HFF-Myc (cell line): ENCODE data around the gene SLC16A13.
"Not testable (repeated sequence)": the region's sequence is repeated elsewhere in the genome, so short reads cannot be mapped to it uniquely, and the experiment has no call there.

Experiments
- DNase-seq: peaks from one replicate; pipeline ENCODE4 v3.0.0-alpha.2; 2011; ENCODE audit warnings: low read depth; ENCODE audit errors: extremely low read depth
- H3K4me3 ChIP-seq: replicated peaks from 2 replicates; pipeline ENCODE4 v1.5.1; 2011; ENCODE audit warnings: low read depth, mild to moderate bottlenecking, control low read depth, low read length
- CTCF ChIP-seq: IDR thresholded peaks from 2 replicates; pipeline ENCODE4 v1.5.1; 2012; ENCODE audit warnings: mild to moderate bottlenecking, low read depth, low read length, control low read depth; ENCODE audit errors: missing control alignments

The SLC16A13 gene

GRCh38 chr17:7043182-7043496 lies 7.3 kb downstream of the SLC16A13 start:
- peak overlapping the region; percentile 22 for H3K4me3 ChIP-seq
- TF ChIP-seq CTCF, result no peak
- DNase-seq, result no peak

GRCh38 chr17:7043497-7044198 lies 7.8 kb downstream of the SLC16A13 start, which contains the start of gene SLC16A11:
Gene SLC16A11, minus strand, starts transcription at chr17:7044092. Its CDS starts 579 bp downstream, at chr17:7043513.
- DNase-seq, result no peak
- no peak for TF ChIP-seq CTCF

GRCh38 chr17:7045492-7046126 lies 9.8 kb downstream of the SLC16A13 start:
- H3K4me3 ChIP-seq, result no peak overlapping the region
- DNase-seq, result no peak
- peak; percentile 61 for TF ChIP-seq CTCF

More at GRCh38 chr17:7043497-7044198, 7.8 kb downstream of the SLC16A13 start, which contains the start of gene SLC16A11:
- H3K4me3 ChIP-seq, result peak within 1 kb of the TSS; percentile 22

- DNase-seq, result no peak
- H3K4me3 ChIP-seq, result no peak overlapping the region
- TF ChIP-seq CTCF, result no peak
Observed at GRCh38 chr17:7046127-7046724, 10.4 kb downstream of the SLC16A13 start.

- DNase-seq, H3K4me3 ChIP-seq: not testable (repeated sequence)
Observed at GRCh38 chr17:7046725-7047397, 11.0 kb downstream of the SLC16A13 start.

DNA sequence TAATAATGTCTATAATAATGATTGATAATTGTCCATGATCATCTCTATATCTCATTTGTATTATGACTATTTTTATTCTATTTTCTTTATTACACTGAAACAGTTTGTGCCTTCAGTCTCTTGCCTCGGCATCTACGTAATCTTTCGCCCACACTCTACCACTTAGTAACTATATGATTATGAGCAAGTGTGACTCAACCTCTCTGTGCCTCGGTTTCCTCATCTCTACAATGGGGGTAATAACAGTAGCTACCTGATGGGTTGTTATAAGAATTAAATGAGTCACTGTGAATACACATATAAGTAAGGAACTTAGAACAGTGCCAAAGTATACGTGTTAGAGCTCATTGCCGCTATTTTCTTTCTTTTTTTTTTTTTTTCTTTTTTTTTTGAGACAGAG lies 11.8 kb downstream of the SLC16A13 start:
- TF ChIP-seq CTCF, result no peak
- no peak for DNase-seq
- H3K4me3 ChIP-seq, result no peak overlapping the region

GRCh38 chr17:7048968-7049367 lies 13.2 kb downstream of the SLC16A13 start:
- H3K4me3 ChIP-seq, result no peak overlapping the region
- TF ChIP-seq CTCF, result no peak
- no peak for DNase-seq

DNA sequence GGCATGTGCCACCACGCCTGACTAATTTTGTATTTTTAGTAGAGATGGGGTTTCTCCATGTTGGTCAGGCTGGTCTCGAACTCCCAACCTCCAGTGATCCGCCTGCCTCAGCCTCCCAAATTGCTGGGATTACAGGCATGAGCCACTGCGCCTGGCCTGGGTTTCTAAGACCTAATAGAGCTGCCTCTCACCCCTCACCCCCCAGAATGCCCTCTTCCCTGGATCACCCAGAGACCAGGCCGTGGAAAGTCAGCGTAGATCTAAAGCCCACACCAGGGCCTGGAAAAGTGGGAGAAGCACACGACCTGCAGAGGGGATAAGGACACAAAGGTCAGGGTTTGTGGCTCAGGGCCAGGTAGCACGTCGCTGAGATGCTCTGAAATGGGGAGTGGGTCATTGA lies 14.8 kb downstream of the SLC16A13 start:
- DNase-seq, H3K4me3 ChIP-seq: not testable (repeated sequence)
